CD4-positive, alpha-beta T cell (primary cell): ENCODE measurements around the gene SSTR4. TPM values are rescaled to one million over a fixed set of nuclear protein-coding genes. Genes with fewer than 3 reads are reported as not detected.

ENCODE experiments used
- ATAC-seq: fragments of 200-7000 bp; cut with Tn5 transposase; one replicate; pipeline ENCODE4 v1.10.0; 2022; ENCODE audit warnings: mild to moderate bottlenecking; ENCODE audit not compliant: poor library complexity
- CTCF ChIA-PET: fragments of 350-600 bp; sonication (Branson Sonifier 250); formaldehyde crosslinking; loops from one replicate; lab custom pipeline; 2021; ENCODE audit warnings: antibody characterized with exemption, inconsistent platforms; lab: Charles Lee
- POLR2A ChIA-PET: fragments of 350-600 bp; sonication (Branson Sonifier 250); formaldehyde crosslinking; loops from one replicate; lab custom pipeline; 2021; ENCODE audit warnings: antibody characterized with exemption, inconsistent platforms; lab: Charles Lee
- DNase-seq, 14 experiments: peaks; one replicate each; pipeline ENCODE4 v3.0.0-alpha.2; 2013 to 2020; ENCODE audit warnings: mixed read lengths in 2 of 14
- H3K27ac ChIP-seq, 2 donors: one replicate each; pipeline versions ENCODE4 v1.5.1 to v1.7.0; 2013; ENCODE audit warnings: low read length in 2 of 2, low read depth in 1 of 2, mild to moderate bottlenecking in 1 of 2
- H3K27me3 ChIP-seq, 2 experiments: 1 replicate in 1 of 2; 2 replicates in 1 of 2; pipeline versions ENCODE4 v1.6.1 to v1.7.0; 2013; ENCODE audit warnings: low read length in 2 of 2, control low read depth in 1 of 2, mild to moderate bottlenecking in 1 of 2, moderate library complexity in 1 of 2; ENCODE audit not compliant: insufficient read depth in 2 of 2, control insufficient read depth in 1 of 2
- H3K36me3 ChIP-seq: one replicate; pipeline ENCODE4 v1.6.1; 2013; ENCODE audit warnings: low read length, control low read depth; ENCODE audit not compliant: insufficient read depth
- H3K4me1 ChIP-seq: one replicate; pipeline ENCODE4 v1.6.1; 2013; ENCODE audit warnings: low read length, control low read depth; ENCODE audit not compliant: insufficient read depth
- H3K4me3 ChIP-seq: one replicate; pipeline ENCODE4 v1.5.1; 2013; ENCODE audit warnings: mild to moderate bottlenecking, low read length, moderate library complexity
- H3K9me3 ChIP-seq, 2 experiments: 1 replicate in 1 of 2; 2 replicates in 1 of 2; pipeline versions ENCODE4 v1.6.1 to v1.7.0; 2013; ENCODE audit warnings: low read length in 2 of 2, mild to moderate bottlenecking in 2 of 2, control low read depth in 1 of 2, moderate library complexity in 1 of 2; ENCODE audit not compliant: control insufficient read depth in 1 of 2, insufficient read depth in 1 of 2
- H3K27ac Mint-ChIP-seq: one replicate; pipeline ENCODE4 v1.8.0; 2020; ENCODE audit warnings: mixed read lengths
- H3K27me3 Mint-ChIP-seq: one replicate; pipeline ENCODE4 v1.8.0; 2021; ENCODE audit warnings: mixed read lengths
- H3K36me3 Mint-ChIP-seq: one replicate; pipeline ENCODE4 v1.8.0; 2021; ENCODE audit warnings: low read depth, mixed read lengths
- H3K4me1 Mint-ChIP-seq: one replicate; pipeline ENCODE4 v1.8.0; 2021; ENCODE audit warnings: low read depth, mixed read lengths
- H3K4me3 Mint-ChIP-seq: one replicate; pipeline ENCODE4 v1.8.0; 2020; ENCODE audit warnings: mild to moderate bottlenecking, mixed read lengths
- H3K9me3 Mint-ChIP-seq: one replicate; pipeline ENCODE4 v1.8.0; 2020; ENCODE audit warnings: mixed read lengths
- CTCF ChIP-seq: fragments of 200-600 bp; IDR thresholded peaks from one replicate; pipeline ENCODE4 v1.8.0; 2022; ENCODE audit warnings: antibody characterized with exemption, mild to moderate bottlenecking
- intact Hi-C, 2 experiments: fragments of 100-400 bp; cut with DNase I in 1 of 2; cut with micrococcal nuclease in 1 of 2; formaldehyde crosslinking; loops; one replicate each; pipeline versions ENCODE4 v1.15.1 to v1.9.0; 2023 to 2025; cut with DNase I, micrococcal nuclease
- total RNA-seq, 174 experiments: library from RNA in 2 of 174; stranded (reverse) in 2 of 174; gene quantifications; one replicate each; pipeline ENCODE4 v1.2.3 and lab custom pipeline; 2021 to 2026

SSTR4 gene
- total RNA-seq, 2 experiments from 2014 or later: not detected

- Histone ChIP-seq H3K4me1 (peaks cover 34% of the 10 kb centered on the region), H3K27me3 (no peaks in the 10 kb centered on the region), H3K9me3 (peaks cover 0 to 10% of the 10 kb centered on the region in 2 experiments), H3K4me3 (peak overlapping the region; percentile 56), H3K36me3 (no peaks in the 10 kb centered on the region), H3K27ac (no peak overlapping the region)
- DNase-seq: no peak
- POLR2A ChIA-PET: interaction anchor here (1.1 kb wide), 1 partner anchor 265 kb away, joined by 3 read pairs; the partner anchor contains the start of gene NXT1
- Mint-ChIP-seq H3K27me3 (no peaks in the 10 kb centered on the region), H3K4me3 (peak overlapping the region; percentile 75), H3K36me3 (no peaks in the 10 kb centered on the region), H3K27ac (no peak overlapping the region), H3K9me3 (no peaks in the 10 kb centered on the region), H3K4me1 (peaks cover 18% of the 10 kb centered on the region)
- TF ChIP-seq CTCF: no peak
- intact Hi-C loops: no loop called here
- CTCF ChIA-PET: no interaction called here
- no peak for ATAC-seq
Observed at GRCh38 chr20:23085436-23086055, 50.4 kb downstream of the SSTR4 start.

GRCh38 chr20:23086056-23086566, 51.0 kb downstream of the SSTR4 start, which contains the start of gene CD93:
Gene CD93, minus strand, starts transcription at chr20:23086324. Its CDS starts 132 bp downstream, at chr20:23086192.
- H3K4me3 ChIP-seq: peak within 1 kb of the TSS; percentile 56
- peak within 1 kb of the TSS in 1 of 2 donors; percentile 18 for H3K27ac ChIP-seq
- Mint-ChIP-seq H3K27ac (peak within 1 kb of the TSS; percentile 64), H3K4me3 (peak within 1 kb of the TSS; percentile 75), H3K4me1 (peaks cover 18% of the 10 kb centered on the region), H3K9me3 (no peaks in the 10 kb centered on the region), H3K36me3 (no peaks in the 10 kb centered on the region), H3K27me3 (no peaks in the 10 kb centered on the region)
- TF ChIP-seq CTCF: no peak
- H3K9me3 ChIP-seq: peaks cover 0 to 10% of the 10 kb centered on the region in 2 experiments
- DNase-seq: peak in 4 of 14 experiments; percentile 1 to 67 (median 54)
- peaks cover 0 to 2% of the 10 kb centered on the region in 2 experiments for H3K27me3 ChIP-seq
- H3K4me1 ChIP-seq: peaks cover 34% of the 10 kb centered on the region
- ChIA-PET POLR2A (interaction anchor here (1.1 kb wide), 1 partner anchor 264 kb away, joined by 3 read pairs; the partner anchor contains the start of gene NXT1), CTCF (no interaction called here)
- H3K36me3 ChIP-seq: no peaks in the 10 kb centered on the region
- intact Hi-C loops: no loop called here
- peak; percentile 64 for ATAC-seq

GRCh38 chr20:23086931-23087411, 51.9 kb downstream of the SSTR4 start:
- ATAC-seq (no peak), DNase-seq (peak in 2 of 14 experiments; percentile 45 to 50)
- no peak for TF ChIP-seq CTCF
- intact Hi-C loops: no loop called here
- POLR2A ChIA-PET: no interaction called here
- H3K4me3 ChIP-seq: no peak overlapping the region
- no peaks in the 10 kb centered on the region for H3K36me3 ChIP-seq
- Mint-ChIP-seq H3K36me3 (no peaks in the 10 kb centered on the region), H3K27me3 (no peaks in the 10 kb centered on the region), H3K4me3 (no peak overlapping the region), H3K27ac (no peak overlapping the region), H3K9me3 (no peaks in the 10 kb centered on the region), H3K4me1 (peaks cover 18% of the 10 kb centered on the region)
- CTCF ChIA-PET: no interaction called here
- H3K4me1 ChIP-seq: peaks cover 34% of the 10 kb centered on the region
- peaks cover 0 to 10% of the 10 kb centered on the region in 2 experiments for H3K9me3 ChIP-seq
- peaks cover 2 to 4% of the 10 kb centered on the region in 2 experiments for H3K27me3 ChIP-seq
- peak overlapping the region in 1 of 2 donors; percentile 18 for H3K27ac ChIP-seq
